Mucosa of rectum (tissue), 2 donors: Measurements from ENCODE around the gene NR1H3.

Experiments
- H3K27ac ChIP-seq, 2 donors: one replicate each; pipeline ENCODE4 v1.7.0; 2013; ENCODE audit warnings: inconsistent platforms in 2 of 2, low read depth in 2 of 2, low read length in 2 of 2
- H3K27me3 ChIP-seq, 2 donors: one replicate each; pipeline ENCODE4 v1.7.0; 2013; ENCODE audit warnings: low read length in 2 of 2; ENCODE audit not compliant: control insufficient read depth in 2 of 2, insufficient read depth in 2 of 2
- H3K36me3 ChIP-seq, 2 donors: one replicate each; pipeline ENCODE4 v1.7.0; 2013; ENCODE audit warnings: low read length in 2 of 2; ENCODE audit not compliant: control insufficient read depth in 2 of 2, insufficient read depth in 2 of 2
- H3K4me1 ChIP-seq, 2 donors: one replicate each; pipeline ENCODE4 v1.7.0; 2013; ENCODE audit warnings: low read length in 2 of 2, mild to moderate bottlenecking in 1 of 2; ENCODE audit not compliant: control insufficient read depth in 2 of 2, insufficient read depth in 2 of 2
- H3K4me3 ChIP-seq, 2 donors: one replicate each; pipeline ENCODE4 v1.7.0; 2013; ENCODE audit warnings: low read length in 2 of 2
- H3K9ac ChIP-seq, 2 donors: one replicate each; pipeline ENCODE4 v1.7.0; 2013; ENCODE audit warnings: low read length in 2 of 2, low read depth in 1 of 2, mild to moderate bottlenecking in 1 of 2
- H3K9me3 ChIP-seq, 2 donors: one replicate each; pipeline ENCODE4 v1.7.0; 2013; ENCODE audit warnings: low read length in 2 of 2; ENCODE audit not compliant: control insufficient read depth in 2 of 2
- donor health status: healthy.
- donor health status: Normal muscosa, but diverticular disease.

NR1H3 gene

GRCh38 chr11:47278058-47278457 lies 20.3 kb downstream of the NR1H3 start:
- no peak overlapping the region for H3K9ac ChIP-seq
- H3K27me3 ChIP-seq: no peaks in the 10 kb centered on the region
- peaks cover 68 to 85% of the 10 kb centered on the region in 2 donors for H3K36me3 ChIP-seq
- H3K4me3 ChIP-seq: no peak overlapping the region
- no peaks in the 10 kb centered on the region for H3K4me1 ChIP-seq
- H3K9me3 ChIP-seq: no peaks in the 10 kb centered on the region
- no peak overlapping the region for H3K27ac ChIP-seq

- Histone ChIP-seq H3K4me3 (no peak overlapping the region), H3K36me3 (peaks cover 68 to 87% of the 10 kb centered on the region in 2 donors), H3K27ac (no peak overlapping the region), H3K9me3 (no peaks in the 10 kb centered on the region), H3K27me3 (no peaks in the 10 kb centered on the region), H3K4me1 (no peaks in the 10 kb centered on the region), H3K9ac (no peak overlapping the region)
Measured at GRCh38 chr11:47278769-47279168, 21.0 kb downstream of the NR1H3 start.

GRCh38 chr11:47280099-47280498 lies 22.3 kb downstream of the NR1H3 start:
- no peak overlapping the region for H3K9ac ChIP-seq
- H3K36me3 ChIP-seq: peaks cover 71 to 88% of the 10 kb centered on the region in 2 donors
- no peak overlapping the region for H3K27ac ChIP-seq
- no peak overlapping the region for H3K4me3 ChIP-seq
- no peaks in the 10 kb centered on the region for H3K4me1 ChIP-seq
- H3K9me3 ChIP-seq: no peaks in the 10 kb centered on the region
- H3K27me3 ChIP-seq: no peaks in the 10 kb centered on the region

GRCh38 chr11:47280860-47281259 lies 23.1 kb downstream of the NR1H3 start:
- no peak overlapping the region for H3K4me3 ChIP-seq
- no peaks in the 10 kb centered on the region for H3K27me3 ChIP-seq
- H3K27ac ChIP-seq: no peak overlapping the region
- H3K36me3 ChIP-seq: peaks cover 72 to 89% of the 10 kb centered on the region in 2 donors
- no peak overlapping the region for H3K9ac ChIP-seq
- H3K9me3 ChIP-seq: no peaks in the 10 kb centered on the region
- no peaks in the 10 kb centered on the region for H3K4me1 ChIP-seq

- no peaks in the 10 kb centered on the region for H3K27me3 ChIP-seq
- H3K36me3 ChIP-seq: peaks cover 67 to 89% of the 10 kb centered on the region in 2 donors
- H3K4me3 ChIP-seq: no peak overlapping the region
- no peaks in the 10 kb centered on the region for H3K4me1 ChIP-seq
- no peaks in the 10 kb centered on the region for H3K9me3 ChIP-seq
- no peak overlapping the region for H3K9ac ChIP-seq
- no peak overlapping the region for H3K27ac ChIP-seq
Measured at GRCh38 chr11:47282462-47282861, 24.7 kb downstream of the NR1H3 start.

GRCh38 chr11:47284151-47284550 lies 26.4 kb downstream of the NR1H3 start:
- Histone ChIP-seq H3K4me1 (no peaks in the 10 kb centered on the region), H3K4me3 (no peak overlapping the region), H3K36me3 (peaks cover 69 to 85% of the 10 kb centered on the region in 2 donors), H3K27ac (no peak overlapping the region), H3K9me3 (no peaks in the 10 kb centered on the region), H3K9ac (no peak overlapping the region), H3K27me3 (no peaks in the 10 kb centered on the region)

GRCh38 chr11:47285969-47286770 lies 28.4 kb downstream of the NR1H3 start:
- Histone ChIP-seq H3K9ac (no peak overlapping the region), H3K4me1 (no peaks in the 10 kb centered on the region), H3K36me3 (peaks cover 76 to 88% of the 10 kb centered on the region in 2 donors), H3K4me3 (no peak overlapping the region), H3K27me3 (no peaks in the 10 kb centered on the region), H3K27ac (no peak overlapping the region), H3K9me3 (no peaks in the 10 kb centered on the region)

- H3K4me3 ChIP-seq: no peak overlapping the region
- no peak overlapping the region for H3K27ac ChIP-seq
- no peaks in the 10 kb centered on the region for H3K27me3 ChIP-seq
- no peaks in the 10 kb centered on the region for H3K4me1 ChIP-seq
- no peak overlapping the region for H3K9ac ChIP-seq
- no peaks in the 10 kb centered on the region for H3K9me3 ChIP-seq
- H3K36me3 ChIP-seq: peaks cover 82 to 92% of the 10 kb centered on the region in 2 donors
Measured at GRCh38 chr11:47288066-47288465, 30.3 kb downstream of the NR1H3 start.

GRCh38 chr11:47289856-47290255 lies 32.1 kb downstream of the NR1H3 start:
- H3K27me3 ChIP-seq: no peaks in the 10 kb centered on the region
- H3K4me1 ChIP-seq: no peaks in the 10 kb centered on the region
- H3K9me3 ChIP-seq: no peaks in the 10 kb centered on the region
- H3K4me3 ChIP-seq: no peak overlapping the region
- peaks cover 79 to 83% of the 10 kb centered on the region in 2 donors for H3K36me3 ChIP-seq
- no peak overlapping the region for H3K9ac ChIP-seq
- no peak overlapping the region for H3K27ac ChIP-seq

GRCh38 chr11:47295385-47295784 lies 37.6 kb downstream of the NR1H3 start:
- Histone ChIP-seq H3K27ac (no peak overlapping the region), H3K36me3 (peaks cover 66 to 75% of the 10 kb centered on the region in 2 donors)

More at GRCh38 chr11:47295385-47295784, 37.6 kb downstream of the NR1H3 start:
- no peak overlapping the region for H3K9ac ChIP-seq
- no peaks in the 10 kb centered on the region for H3K4me1 ChIP-seq
- no peaks in the 10 kb centered on the region for H3K27me3 ChIP-seq
- no peaks in the 10 kb centered on the region for H3K9me3 ChIP-seq
- no peak overlapping the region for H3K4me3 ChIP-seq
